ENCODE results near the gene CNFN.

The CNFN gene

GRCh38 chr19:42407816-42408175, 17.7 kb upstream of the CNFN start:
- DNase-seq, result no peak

- DNase-seq, result no peak
Observed at GRCh38 chr19:42407085-42407815, 17.2 kb upstream of the CNFN start.

GRCh38 chr19:42406111-42406510, 16.0 kb upstream of the CNFN start:
- no peak for DNase-seq

GRCh38 chr19:42403586-42403985, 13.5 kb upstream of the CNFN start:
- DNase-seq, result no peak

GRCh38 chr19:42402376-42403116, 12.4 kb upstream of the CNFN start:
- no peak for DNase-seq

GRCh38 chr19:42401365-42402303, 11.5 kb upstream of the CNFN start:
- DNase-seq, result peak; percentile 56

- DNase-seq, result no peak
Observed at GRCh38 chr19:42400404-42400803, 10.3 kb upstream of the CNFN start.

GRCh38 chr19:42397263-42398166, 7.4 kb upstream of the CNFN start:
- DNase-seq, result peak; percentile 12

- peak; percentile 95 for DNase-seq
Observed at GRCh38 chr19:42396381-42397262, 6.5 kb upstream of the CNFN start.

- DNase-seq, result no peak
Observed at GRCh38 chr19:42394751-42395150, 4.7 kb upstream of the CNFN start.

- DNase-seq, result no peak
Observed at GRCh38 chr19:42392165-42392564, 2.1 kb upstream of the CNFN start.

- DNase-seq, result no peak
Observed at GRCh38 chr19:42388851-42389489, 1.1 kb downstream of the CNFN start.

- peak; percentile 75 for DNase-seq
Observed at GRCh38 chr19:42386974-42387707, 3.0 kb downstream of the CNFN start.

GRCh38 chr19:42380155-42380554, 9.9 kb downstream of the CNFN start:
- no peak for DNase-seq

- no peak for DNase-seq
Observed at GRCh38 chr19:42378225-42379215, 11.6 kb downstream of the CNFN start.

GRCh38 chr19:42376177-42376555, 13.9 kb downstream of the CNFN start:
- DNase-seq, result no peak

- DNase-seq, result no peak
Observed at GRCh38 chr19:42375415-42376176, 14.5 kb downstream of the CNFN start.

- DNase-seq, result no peak
Observed at GRCh38 chr19:42374826-42375376, 15.2 kb downstream of the CNFN start.

Measured in RPMI8226 (cell line).